GM04503 (cell line): ENCODE results near the gene MAPK8IP2.
"Not testable (repeated sequence)": the region's sequence is repeated elsewhere in the genome, so short reads cannot be mapped to it uniquely, and the experiment has no call there.

Experiments used
- DNase-seq: peaks from one replicate; pipeline ENCODE4 v3.0.0-alpha.2; 2012; ENCODE audit warnings: low read depth

Gene MAPK8IP2

GRCh38 chr22:50599816-50600455 lies 657 bp upstream of the MAPK8IP2 start:
- DNase-seq: no peak

DNA sequence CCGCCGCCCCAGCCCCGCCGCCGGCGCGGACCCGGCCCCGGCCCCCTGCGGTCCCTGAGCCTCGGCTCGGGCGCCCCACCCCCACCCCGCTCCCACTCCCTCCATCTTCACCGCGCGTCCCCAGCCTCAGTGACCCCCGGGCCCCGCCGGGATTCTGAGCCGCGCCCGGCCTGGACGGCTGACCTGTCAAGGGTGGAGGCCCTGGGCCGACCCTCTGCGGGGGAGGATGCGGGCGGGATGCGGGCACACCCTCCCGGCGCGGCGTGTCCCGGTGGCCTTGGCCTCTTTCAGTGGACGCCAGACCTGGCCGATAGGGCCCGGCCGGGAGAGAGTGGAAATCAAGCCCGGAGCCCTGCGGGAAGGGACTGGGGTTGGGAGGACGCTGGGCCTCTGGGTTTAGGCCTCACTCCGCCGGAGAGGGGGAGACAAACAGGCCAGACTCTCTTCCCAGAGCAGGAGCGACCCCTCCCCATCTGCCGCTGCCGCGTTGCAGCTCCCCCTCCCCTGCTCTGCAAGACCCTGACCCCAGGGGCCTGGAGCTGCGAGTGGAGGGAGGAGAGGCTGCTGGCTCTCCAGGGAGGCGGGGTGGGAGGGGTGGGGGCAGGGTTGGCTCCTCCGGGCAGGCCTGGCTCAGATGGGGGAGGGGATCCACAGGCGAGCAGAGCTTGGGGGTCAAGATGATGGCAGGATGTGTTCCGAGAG lies 525 bp downstream of the MAPK8IP2 start:
- no peak for DNase-seq

DNA sequence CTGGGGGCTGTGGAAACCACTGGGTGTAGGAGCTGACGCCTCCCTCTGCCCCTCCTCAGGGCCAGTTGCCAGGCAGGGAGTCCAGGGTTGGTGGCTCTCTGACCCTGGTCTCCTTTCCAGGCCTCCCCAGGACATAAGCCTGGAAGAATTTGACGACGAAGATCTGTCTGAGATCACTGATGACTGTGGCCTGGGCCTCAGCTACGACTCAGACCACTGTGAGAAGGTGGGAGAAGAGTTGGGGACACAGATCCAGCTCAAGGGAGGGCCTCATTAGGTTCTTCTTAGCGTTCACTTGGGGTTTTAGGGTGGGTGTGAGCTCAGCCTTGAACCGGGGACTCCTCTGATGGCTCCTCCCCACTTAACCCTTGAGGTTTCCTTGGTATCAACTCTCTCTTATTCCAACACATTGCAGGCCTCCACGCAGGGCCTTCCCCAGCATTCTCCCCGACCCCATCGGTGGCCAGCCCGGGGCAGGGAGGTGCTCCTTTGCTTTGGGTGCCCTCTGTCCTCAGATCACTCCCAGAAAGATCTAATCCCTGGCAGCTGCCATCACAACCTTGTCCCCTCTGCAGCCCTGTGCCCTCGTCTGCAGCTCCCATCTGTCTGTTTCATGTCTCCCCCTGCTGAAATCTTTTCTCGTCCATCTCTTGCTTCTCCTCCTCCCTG lies 1.2 kb downstream of the MAPK8IP2 start:
- no peak for DNase-seq

- DNase-seq: no peak
These were observed 1.7 kb downstream of the MAPK8IP2 start for GRCh38 chr22:50602338-50602700.

DNA sequence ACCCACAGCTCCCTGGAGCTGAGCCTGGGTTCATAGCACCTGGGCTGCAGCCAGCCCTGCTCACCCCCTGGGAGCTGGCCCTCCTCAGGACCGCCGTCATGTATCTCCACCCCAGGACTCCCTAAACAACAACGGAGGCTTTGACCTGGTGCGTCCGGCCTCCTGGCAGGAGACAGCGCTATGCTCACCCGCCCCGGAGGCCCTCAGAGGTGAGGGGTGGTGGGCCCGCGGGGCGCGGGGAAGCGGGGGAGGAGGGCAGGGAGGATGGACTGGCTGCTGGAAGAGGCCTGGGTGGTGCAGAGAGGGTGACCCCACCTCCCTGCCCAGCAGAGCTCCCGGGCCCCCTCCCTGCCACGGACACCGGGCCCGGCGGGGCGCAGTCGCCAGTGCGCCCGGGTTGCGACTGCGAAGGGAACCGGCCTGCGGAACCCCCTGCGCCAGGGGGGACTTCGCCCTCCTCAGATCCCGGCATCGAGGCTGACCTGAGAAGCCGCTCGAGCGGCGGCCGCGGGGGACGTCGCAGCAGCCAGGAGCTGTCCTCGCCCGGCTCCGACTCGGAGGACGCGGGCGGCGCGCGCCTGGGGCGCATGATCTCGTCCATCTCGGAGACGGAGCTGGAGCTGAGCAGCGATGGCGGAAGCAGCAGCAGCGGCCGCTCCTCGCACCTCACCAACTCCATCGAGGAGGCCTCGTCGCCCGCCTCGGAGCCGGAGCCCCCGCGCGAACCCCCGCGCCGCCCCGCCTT lies 3.1 kb downstream of the MAPK8IP2 start:
- DNase-seq: no peak

GRCh38 chr22:50604256-50605001 lies 3.8 kb downstream of the MAPK8IP2 start:
- DNase-seq: no peak

DNA sequence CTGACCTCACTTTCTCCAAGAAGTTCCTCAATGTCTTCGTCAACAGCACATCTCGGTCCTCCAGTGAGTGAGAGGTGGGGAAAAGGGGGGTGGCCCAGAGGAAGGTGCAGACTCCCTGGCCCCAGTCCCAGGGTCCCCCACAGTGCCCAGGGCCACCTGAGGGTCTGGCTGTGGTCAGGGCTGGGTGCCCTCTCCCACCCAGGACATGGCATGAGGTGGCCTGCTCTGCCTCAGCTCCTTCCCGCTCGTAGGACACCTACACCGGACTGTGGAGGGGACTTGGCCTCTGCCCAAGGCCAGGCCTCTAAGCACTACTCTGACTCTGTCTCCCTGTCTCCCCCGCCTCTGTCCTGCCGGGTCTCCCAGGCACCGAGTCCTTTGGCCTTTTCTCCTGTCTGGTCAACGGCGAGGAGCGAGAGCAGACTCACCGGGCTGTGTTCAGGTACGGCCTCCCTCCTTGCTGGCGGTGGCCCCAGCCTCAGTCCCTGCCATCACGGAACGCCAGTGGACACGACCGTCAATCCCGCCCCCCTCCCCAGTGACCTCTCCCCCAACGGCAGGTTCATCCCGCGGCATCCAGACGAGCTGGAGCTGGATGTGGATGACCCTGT lies 4.5 kb downstream of the MAPK8IP2 start:
- no peak for DNase-seq

DNA sequence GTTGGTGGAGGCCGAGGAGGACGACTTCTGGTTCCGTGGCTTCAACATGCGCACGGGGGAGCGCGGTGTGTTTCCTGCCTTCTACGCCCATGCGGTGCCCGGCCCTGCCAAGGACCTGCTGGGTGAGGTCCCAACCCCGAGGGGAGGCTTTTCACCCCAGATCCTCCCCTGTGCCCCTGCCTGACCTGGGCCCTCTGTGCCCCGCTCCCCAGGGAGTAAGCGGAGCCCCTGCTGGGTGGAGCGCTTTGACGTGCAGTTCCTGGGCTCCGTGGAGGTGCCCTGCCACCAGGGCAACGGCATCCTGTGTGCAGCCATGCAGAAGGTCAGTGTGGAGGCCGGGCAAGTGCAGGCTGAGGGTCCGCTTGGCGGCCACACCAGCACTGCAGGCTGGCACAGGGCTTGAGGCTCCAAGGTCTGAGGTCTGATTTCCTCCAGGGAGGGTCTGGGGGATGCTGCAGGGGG lies 5.1 kb downstream of the MAPK8IP2 start:
- DNase-seq: no peak

GRCh38 chr22:50606165-50606945 lies 5.8 kb downstream of the MAPK8IP2 start:
- no peak for DNase-seq

DNA sequence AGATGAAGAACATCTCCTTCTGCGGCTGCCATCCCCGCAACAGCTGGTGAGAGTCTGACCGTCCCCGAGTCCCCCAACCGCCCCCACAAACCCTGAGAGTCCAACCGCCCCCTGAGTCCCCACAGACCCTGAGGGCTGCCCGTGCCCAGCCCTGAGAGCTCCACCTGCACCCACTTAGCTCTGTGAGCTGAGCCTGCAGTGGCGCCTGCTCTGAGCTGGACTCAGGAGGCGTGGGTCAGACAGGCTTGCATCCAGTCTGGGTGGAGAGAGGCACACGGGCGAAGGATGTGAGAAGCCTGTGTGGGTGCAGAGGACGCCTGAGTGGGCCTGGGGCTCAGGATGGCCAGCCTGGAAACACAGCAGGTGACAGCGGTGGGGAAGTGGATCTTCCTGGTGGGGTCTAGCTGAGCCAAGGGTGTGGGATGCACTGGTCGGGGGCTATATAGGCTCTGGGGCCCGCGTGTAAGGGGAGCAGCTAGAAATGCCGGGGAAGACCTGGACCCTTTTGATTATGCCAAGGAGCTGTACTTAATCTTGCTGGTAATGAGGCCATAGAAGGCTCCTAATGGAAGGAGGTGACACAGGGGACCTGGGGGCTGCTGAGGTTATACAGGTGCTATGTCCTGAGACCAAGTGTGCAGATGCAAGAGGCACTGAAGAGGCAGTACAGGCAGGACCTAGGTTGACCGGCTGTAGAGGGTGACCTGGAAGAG lies 6.5 kb downstream of the MAPK8IP2 start:
- DNase-seq: no peak

DNA sequence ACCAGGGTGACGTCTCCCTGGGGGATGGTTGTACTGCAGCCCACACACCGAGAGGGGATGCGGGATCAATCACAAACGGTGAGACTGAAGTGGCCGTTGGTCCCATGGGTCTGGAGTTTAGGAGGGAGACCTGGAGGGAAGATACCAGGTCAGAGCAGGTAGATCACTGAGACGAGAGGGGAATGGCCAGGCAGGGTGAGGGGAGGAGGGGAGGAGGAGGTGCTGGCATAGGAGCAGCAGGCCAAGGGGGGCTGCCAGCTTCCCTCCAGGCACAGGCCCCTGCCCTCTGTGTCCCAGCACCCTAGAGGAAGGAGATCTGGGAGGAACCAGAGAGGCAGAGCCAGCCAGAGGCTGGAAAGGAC lies 7.0 kb downstream of the MAPK8IP2 start:
- no peak for DNase-seq

GRCh38 chr22:50608058-50608840 lies 7.7 kb downstream of the MAPK8IP2 start:
- not testable (repeated sequence) for DNase-seq

- DNase-seq: no peak
These were observed 8.4 kb downstream of the MAPK8IP2 start for GRCh38 chr22:50608996-50609395.

- DNase-seq: no peak
These were observed 9.0 kb downstream of the MAPK8IP2 start for GRCh38 chr22:50609599-50609998.

DNA sequence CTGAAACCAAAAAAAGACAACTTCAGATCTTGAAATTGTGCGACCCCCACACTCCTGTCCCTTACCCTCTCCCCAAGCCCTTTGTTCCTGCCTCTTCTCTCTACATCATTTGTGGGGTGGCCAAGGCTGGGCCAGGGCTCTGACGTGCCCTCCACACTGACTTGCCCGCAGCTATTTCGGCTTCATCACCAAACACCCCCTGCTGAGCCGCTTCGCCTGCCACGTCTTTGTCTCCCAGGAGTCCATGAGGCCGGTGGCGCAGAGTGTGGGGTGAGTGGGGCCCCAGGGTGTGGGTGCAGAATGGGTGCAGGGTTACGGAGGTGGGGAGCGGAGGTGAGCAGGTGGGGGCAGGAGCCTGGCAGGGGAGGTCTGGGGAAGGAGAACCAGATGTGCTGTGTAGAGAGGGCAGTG lies 9.5 kb downstream of the MAPK8IP2 start:
- DNase-seq: no peak

DNA sequence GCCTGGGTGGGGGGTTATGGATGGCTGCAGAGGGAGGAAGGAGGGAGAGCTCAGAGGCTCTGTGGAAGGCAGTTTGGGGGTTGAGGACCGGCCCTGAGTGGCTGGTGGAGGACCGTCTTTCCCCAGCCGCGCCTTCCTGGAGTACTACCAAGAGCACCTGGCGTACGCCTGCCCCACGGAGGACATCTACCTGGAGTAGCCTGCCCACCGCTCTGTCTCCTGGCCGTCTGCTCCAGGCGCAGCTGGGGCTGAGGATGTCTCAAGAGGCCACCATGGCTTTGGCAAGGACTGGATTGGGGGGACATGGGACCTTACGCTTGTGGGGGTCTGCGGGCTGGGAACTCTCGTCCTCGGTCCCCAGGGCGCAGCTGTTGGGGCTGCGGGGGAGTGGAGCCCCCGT lies 10.0 kb downstream of the MAPK8IP2 start:
- no peak for DNase-seq

GRCh38 chr22:50611341-50612060 lies 10.9 kb downstream of the MAPK8IP2 start:
- no peak for DNase-seq

DNA sequence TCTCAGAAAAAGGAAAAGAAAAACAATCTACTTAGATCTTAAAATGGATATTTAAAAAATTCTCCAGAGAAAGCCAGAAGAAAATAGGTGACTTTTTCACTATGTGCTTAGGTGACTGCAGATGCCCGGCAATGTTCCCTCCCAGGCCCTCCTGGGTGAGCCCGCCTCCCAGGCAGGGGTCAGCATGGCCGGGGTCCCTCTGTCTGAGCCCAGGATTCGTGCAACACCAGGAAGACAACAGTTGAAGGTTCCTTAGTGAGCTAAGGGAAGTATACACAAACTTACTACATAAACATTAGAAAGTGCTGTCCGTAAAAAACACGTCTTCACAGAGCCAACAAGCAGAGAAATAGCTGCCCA lies 11.6 kb downstream of the MAPK8IP2 start:
- no peak for DNase-seq
